HG03558 (cell line): ENCODE measurements around the gene STX1A.

Source experiments
- ATAC-seq: cut with Tn5 transposase; IDR thresholded peaks from one replicate; pipeline ENCODE4 v1.9.1; 2021; ENCODE audit warnings: moderate number of reproducible peaks; ENCODE audit not compliant: unreplicated experiment; ENCODE audit errors: extremely low read depth

The STX1A gene

GRCh38 chr7:73718905-73719805 is at the start of gene STX1A:
STX1A (minus strand) TSS chr7:73719669; CDS start chr7:73719631, 38 bp downstream.
- ATAC-seq: no peak

- ATAC-seq: no peak
Measured at GRCh38 chr7:73768641-73769480, 49.4 kb upstream of the STX1A start.

GRCh38 chr7:73766556-73767229 is 47.2 kb upstream of the STX1A start:
- ATAC-seq: no peak

GRCh38 chr7:73762659-73762999 is 43.2 kb upstream of the STX1A start:
- ATAC-seq: no peak

GRCh38 chr7:73761854-73762658 is 42.6 kb upstream of the STX1A start:
- ATAC-seq: no peak

- ATAC-seq: no peak
Measured at GRCh38 chr7:73758581-73759138, 39.2 kb upstream of the STX1A start.

- ATAC-seq: no peak
Measured at GRCh38 chr7:73749931-73750776, 30.7 kb upstream of the STX1A start.

GRCh38 chr7:73746378-73746777 is 26.9 kb upstream of the STX1A start:
- no peak for ATAC-seq

- no peak for ATAC-seq
Measured at GRCh38 chr7:73742753-73743641, 23.5 kb upstream of the STX1A start.

GRCh38 chr7:73742338-73742752 is 22.9 kb upstream of the STX1A start:
- no peak for ATAC-seq

- no peak for ATAC-seq
Measured at GRCh38 chr7:73741600-73741999, 22.1 kb upstream of the STX1A start.

GRCh38 chr7:73740771-73741170 is 21.3 kb upstream of the STX1A start:
- no peak for ATAC-seq

GRCh38 chr7:73740212-73740611 is 20.7 kb upstream of the STX1A start:
- no peak for ATAC-seq

- no peak for ATAC-seq
Measured at GRCh38 chr7:73739387-73739767, 19.9 kb upstream of the STX1A start.

- ATAC-seq: peak; percentile 83
Measured at GRCh38 chr7:73738612-73739386, 19.3 kb upstream of the STX1A start, which contains the start of gene ABHD11. ABHD11 (minus strand) TSS chr7:73738802; CDS start chr7:73738770, 32 bp downstream.

- ATAC-seq: no peak
Measured at GRCh38 chr7:73738220-73738611, 18.7 kb upstream of the STX1A start.
